ENCODE measurements around the gene KCNC1.

Gene KCNC1

GRCh38 chr11:17734418-17734911 is at the start of gene KCNC1:
KCNC1 (plus strand) TSS chr11:17734781; CDS start chr11:17736003, 1,222 bp downstream.
- no peak for ATAC-seq

GRCh38 chr11:17686231-17686980 is 48.2 kb upstream of the KCNC1 start:
- no peak for ATAC-seq

GRCh38 chr11:17687946-17688670 is 46.5 kb upstream of the KCNC1 start:
- no peak for ATAC-seq

GRCh38 chr11:17691550-17691949 is 43.0 kb upstream of the KCNC1 start:
- no peak for ATAC-seq

- ATAC-seq: no peak
These were observed 42.6 kb upstream of the KCNC1 start for GRCh38 chr11:17691976-17692375.

GRCh38 chr11:17692931-17693330 is 41.6 kb upstream of the KCNC1 start:
- ATAC-seq: no peak

GRCh38 chr11:17693531-17693930 is 41.0 kb upstream of the KCNC1 start:
- ATAC-seq: no peak

- no peak for ATAC-seq
These were observed 40.0 kb upstream of the KCNC1 start for GRCh38 chr11:17694494-17695110.

GRCh38 chr11:17695454-17696441 is 38.8 kb upstream of the KCNC1 start:
- ATAC-seq: no peak

GRCh38 chr11:17696741-17697140 is 37.8 kb upstream of the KCNC1 start:
- no peak for ATAC-seq

GRCh38 chr11:17697175-17697949 is 37.2 kb upstream of the KCNC1 start:
- ATAC-seq: no peak

GRCh38 chr11:17699147-17700114 is 35.1 kb upstream of the KCNC1 start:
- no peak for ATAC-seq

- ATAC-seq: no peak
These were observed 33.6 kb upstream of the KCNC1 start for GRCh38 chr11:17700991-17701390.

GRCh38 chr11:17702876-17703275 is 31.7 kb upstream of the KCNC1 start:
- no peak for ATAC-seq

GRCh38 chr11:17703951-17704350 is 30.6 kb upstream of the KCNC1 start:
- ATAC-seq: no peak

- no peak for ATAC-seq
These were observed 26.8 kb upstream of the KCNC1 start for GRCh38 chr11:17707830-17708229.

GRCh38 chr11:17711836-17712235 is 22.7 kb upstream of the KCNC1 start:
- ATAC-seq: no peak

GRCh38 chr11:17713851-17714250 is 20.7 kb upstream of the KCNC1 start:
- no peak for ATAC-seq

- no peak for ATAC-seq
These were observed 20.2 kb upstream of the KCNC1 start for GRCh38 chr11:17714356-17714854.

- no peak for ATAC-seq
These were observed 19.7 kb upstream of the KCNC1 start for GRCh38 chr11:17714870-17715269.

Measured in activated CD4-positive, CD25-positive, alpha-beta regulatory T cell treated with anti-CD3 and anti-CD28 coated beads, Interleukin-2, amount 50 U/mL, for 24 hours (primary cell).